Natural killer cell (primary cell): ENCODE results near the gene C16orf78. TPM values are rescaled to one million over a fixed set of nuclear protein-coding genes. Genes with fewer than 3 reads are reported as not detected.

Source experiments
- ATAC-seq, 3 donors: fragments of 150-1000 bp in 2 of 3; fragments of 200-7000 bp in 1 of 3; cut with Tn5 transposase; 1 replicate in 1 of 3; 2 replicates in 2 of 3; pipeline ENCODE4 v1.10.0; 2021; ENCODE audit warnings: mild to moderate bottlenecking in 2 of 3, moderate library complexity in 2 of 3
- DNase-seq, 2 donors: peaks; one replicate each; pipeline versions ENCODE4 v3.0.0 to v3.0.0-alpha.2; 2013 to 2021; ENCODE audit warnings: mixed read lengths in 1 of 2
- H3K27ac ChIP-seq: one replicate; pipeline ENCODE4 v1.5.1; 2013; ENCODE audit warnings: mild to moderate bottlenecking, low read length
- H3K27me3 ChIP-seq: one replicate; pipeline ENCODE4 v1.6.1; 2013; ENCODE audit warnings: low read length; ENCODE audit not compliant: control insufficient read depth, insufficient read depth
- H3K36me3 ChIP-seq: one replicate; pipeline ENCODE4 v1.6.1; 2013; ENCODE audit warnings: low read length; ENCODE audit not compliant: control insufficient read depth, insufficient read depth
- H3K4me1 ChIP-seq: one replicate; pipeline ENCODE4 v1.6.1; 2013; ENCODE audit warnings: low read length; ENCODE audit not compliant: control insufficient read depth, insufficient read depth
- H3K4me3 ChIP-seq: one replicate; pipeline ENCODE4 v1.5.1; 2013; ENCODE audit warnings: low read length
- H3K9me3 ChIP-seq: one replicate; pipeline ENCODE4 v1.6.1; 2013; ENCODE audit warnings: low read length; ENCODE audit not compliant: control insufficient read depth, insufficient read depth
- H3K27ac Mint-ChIP-seq, 2 donors: one replicate each; pipeline ENCODE4 v1.8.0; 2022; ENCODE audit warnings: mild to moderate bottlenecking in 2 of 2, mixed read lengths in 2 of 2, moderate library complexity in 1 of 2
- H3K27me3 Mint-ChIP-seq, 2 donors: one replicate each; pipeline ENCODE4 v1.8.0; 2022; ENCODE audit warnings: low read depth in 2 of 2, mixed read lengths in 2 of 2
- H3K36me3 Mint-ChIP-seq: one replicate; pipeline ENCODE4 v1.8.0; 2022; ENCODE audit warnings: mixed read lengths
- H3K4me1 Mint-ChIP-seq, 2 donors: one replicate each; pipeline ENCODE4 v1.8.0; 2022; ENCODE audit warnings: mixed read lengths in 2 of 2
- H3K4me3 Mint-ChIP-seq: one replicate; pipeline ENCODE4 v1.8.0; 2022; ENCODE audit warnings: mild to moderate bottlenecking, moderate library complexity, mixed read lengths
- H3K9me3 Mint-ChIP-seq, 2 donors: one replicate each; pipeline ENCODE4 v1.8.0; 2022; ENCODE audit warnings: mixed read lengths in 2 of 2
- WGBS: methylation state at CpG from one replicate; pipeline ENCODE4 v1.1.7; 2013; ENCODE audit warnings: missing lambda C conversion rate; ENCODE audit not compliant: insufficient coverage; 5-methylcytosine and 5-hydroxymethylcytosine counted together
- intact Hi-C: fragments of 100-400 bp; cut with micrococcal nuclease; formaldehyde crosslinking; loops from one replicate; pipeline ENCODE4 v1.14.2; 2022
- total RNA-seq, 4 donors: library from RNA; stranded (reverse); fragments of 120-200 nt in 1 of 4; gene quantifications; one replicate each; pipeline versions ENCODE4 v1.2.3 to v1.2.4, GENCODE V29; 2013 to 2022
- TF ChIP-seq, protein P1 (sequence below): fragments of 200-600 bp; IDR thresholded peaks from one replicate; pipeline ENCODE4 v1.8.0; 2022; ENCODE audit warnings: antibody characterized with exemption

Gene C16orf78
- total RNA-seq, 3 donors from 2014 or later (not counting 1 experiment from before 2014, with no cell fraction given) = not detected

- H3K27ac Mint-ChIP-seq = no peak overlapping the region
- ATAC-seq (no peak), DNase-seq (no peak)
- no peak overlapping the region for H3K27ac ChIP-seq
- 74% methylated on average over 3 of the region's 3 CpGs for WGBS
- no peak overlapping the region for H3K4me3 Mint-ChIP-seq
- H3K9me3 Mint-ChIP-seq = no peaks in the 10 kb centered on the region
- H3K36me3 Mint-ChIP-seq = no peaks in the 10 kb centered on the region
- no peaks in the 10 kb centered on the region for H3K36me3 ChIP-seq
- no peaks in the 10 kb centered on the region for H3K4me1 Mint-ChIP-seq
- TF ChIP-seq, protein P1, sequence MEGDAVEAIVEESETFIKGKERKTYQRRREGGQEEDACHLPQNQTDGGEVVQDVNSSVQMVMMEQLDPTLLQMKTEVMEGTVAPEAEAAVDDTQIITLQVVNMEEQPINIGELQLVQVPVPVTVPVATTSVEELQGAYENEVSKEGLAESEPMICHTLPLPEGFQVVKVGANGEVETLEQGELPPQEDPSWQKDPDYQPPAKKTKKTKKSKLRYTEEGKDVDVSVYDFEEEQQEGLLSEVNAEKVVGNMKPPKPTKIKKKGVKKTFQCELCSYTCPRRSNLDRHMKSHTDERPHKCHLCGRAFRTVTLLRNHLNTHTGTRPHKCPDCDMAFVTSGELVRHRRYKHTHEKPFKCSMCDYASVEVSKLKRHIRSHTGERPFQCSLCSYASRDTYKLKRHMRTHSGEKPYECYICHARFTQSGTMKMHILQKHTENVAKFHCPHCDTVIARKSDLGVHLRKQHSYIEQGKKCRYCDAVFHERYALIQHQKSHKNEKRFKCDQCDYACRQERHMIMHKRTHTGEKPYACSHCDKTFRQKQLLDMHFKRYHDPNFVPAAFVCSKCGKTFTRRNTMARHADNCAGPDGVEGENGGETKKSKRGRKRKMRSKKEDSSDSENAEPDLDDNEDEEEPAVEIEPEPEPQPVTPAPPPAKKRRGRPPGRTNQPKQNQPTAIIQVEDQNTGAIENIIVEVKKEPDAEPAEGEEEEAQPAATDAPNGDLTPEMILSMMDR = no peak
- no peaks in the 10 kb centered on the region for H3K9me3 ChIP-seq
- H3K4me1 ChIP-seq = no peaks in the 10 kb centered on the region
- H3K27me3 Mint-ChIP-seq = peaks cover 7 to 11% of the 10 kb centered on the region in 2 donors
- intact Hi-C loops = no loop called here
- H3K27me3 ChIP-seq = peaks cover 2% of the 10 kb centered on the region
- no peak overlapping the region for H3K4me3 ChIP-seq
Observed at GRCh38 chr16:49336581-49336980, 37.0 kb upstream of the C16orf78 start.

- H3K4me1 ChIP-seq = no peaks in the 10 kb centered on the region
- no peak for ATAC-seq
- Mint-ChIP-seq H3K27ac (no peak overlapping the region), H3K27me3 (peaks cover 9 to 18% of the 10 kb centered on the region in 2 donors), H3K4me3 (no peak overlapping the region), H3K36me3 (no peaks in the 10 kb centered on the region), H3K9me3 (no peaks in the 10 kb centered on the region), H3K4me1 (no peaks in the 10 kb centered on the region)
- TF ChIP-seq, protein P1 = no peak
- H3K27ac ChIP-seq = no peak overlapping the region
- no peak overlapping the region for H3K4me3 ChIP-seq
- WGBS = 51% methylated on average over 5 of the region's 6 CpGs
- H3K27me3 ChIP-seq = peaks cover 2% of the 10 kb centered on the region
- no peaks in the 10 kb centered on the region for H3K36me3 ChIP-seq
- H3K9me3 ChIP-seq = no peaks in the 10 kb centered on the region
- DNase-seq = no peak
- intact Hi-C loops = no loop called here
Observed at GRCh38 chr16:49337814-49338350, 35.7 kb upstream of the C16orf78 start.

DNA sequence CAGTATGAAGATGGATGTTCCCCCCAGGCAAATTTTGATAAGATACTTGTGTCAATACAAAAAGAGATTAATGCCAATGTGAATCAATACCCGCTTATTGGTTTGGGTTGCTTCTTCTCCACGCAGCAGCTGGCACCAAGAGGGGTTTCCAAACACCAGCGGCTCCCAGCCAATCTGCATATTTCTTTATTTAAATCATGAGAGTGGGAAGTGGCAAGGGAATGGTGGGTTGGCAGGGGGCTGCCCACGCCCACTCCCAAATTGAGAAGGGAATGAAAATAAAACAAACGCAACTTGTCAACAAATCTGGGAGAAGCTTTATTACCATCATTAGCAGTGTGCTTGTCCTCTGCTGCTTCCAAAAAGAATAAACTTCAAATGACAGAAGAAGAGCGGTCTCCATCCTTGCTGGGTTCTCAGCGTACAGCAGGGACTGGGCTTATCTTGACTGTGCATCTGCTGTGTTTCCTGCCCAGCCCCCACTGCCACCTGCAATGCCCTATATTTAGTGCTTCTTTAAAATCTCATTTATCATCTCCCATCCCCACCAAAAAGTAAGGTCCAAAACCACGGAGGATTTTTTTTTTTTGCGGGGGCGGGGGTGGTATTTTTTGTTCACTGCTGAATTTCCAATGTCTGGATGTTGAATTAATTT lies 34.9 kb upstream of the C16orf78 start:
- 19% methylated on average over 5 of the region's 10 CpGs for WGBS
- no peak overlapping the region for H3K4me3 Mint-ChIP-seq
- H3K27ac Mint-ChIP-seq = no peak overlapping the region
- no peak for ATAC-seq
- Histone ChIP-seq H3K27me3 (peaks cover 2% of the 10 kb centered on the region), H3K4me3 (no peak overlapping the region), H3K9me3 (no peaks in the 10 kb centered on the region), H3K27ac (no peak overlapping the region), H3K36me3 (no peaks in the 10 kb centered on the region), H3K4me1 (no peaks in the 10 kb centered on the region)
- H3K36me3 Mint-ChIP-seq = no peaks in the 10 kb centered on the region
- intact Hi-C loops = no loop called here
- TF ChIP-seq, protein P1 = no peak
- no peak for DNase-seq
- H3K9me3 Mint-ChIP-seq = no peaks in the 10 kb centered on the region
- H3K4me1 Mint-ChIP-seq = no peaks in the 10 kb centered on the region
- peaks cover 9 to 18% of the 10 kb centered on the region in 2 donors for H3K27me3 Mint-ChIP-seq

- intact Hi-C loops = no loop called here
- H3K36me3 ChIP-seq = no peaks in the 10 kb centered on the region
- H3K4me1 Mint-ChIP-seq = no peaks in the 10 kb centered on the region
- no peaks in the 10 kb centered on the region for H3K36me3 Mint-ChIP-seq
- no peak overlapping the region for H3K4me3 Mint-ChIP-seq
- no peak overlapping the region for H3K4me3 ChIP-seq
- no peaks in the 10 kb centered on the region for H3K9me3 ChIP-seq
- ATAC-seq (no peak), DNase-seq (no peak)
- no peaks in the 10 kb centered on the region for H3K4me1 ChIP-seq
- H3K27ac ChIP-seq = no peak overlapping the region
- H3K27me3 Mint-ChIP-seq = peaks cover 9 to 18% of the 10 kb centered on the region in 2 donors
- H3K27me3 ChIP-seq = peaks cover 2% of the 10 kb centered on the region
- H3K9me3 Mint-ChIP-seq = no peaks in the 10 kb centered on the region
- no peak overlapping the region for H3K27ac Mint-ChIP-seq
- 79% methylated on average over 9 of the region's 9 CpGs for WGBS
- TF ChIP-seq, protein P1 = no peak
Observed at GRCh38 chr16:49340466-49340865, 33.1 kb upstream of the C16orf78 start.
